Cardiac muscle cell (in vitro differentiated cells and primary cell): ENCODE measurements around the gene RUSC1. TPM values are rescaled to one million over a fixed set of nuclear protein-coding genes. Genes with fewer than 3 reads are reported as not detected.

Source experiments
- DNase-seq, 2 donors: peaks; one replicate each; pipeline versions ENCODE4 v3.0.0 to v3.0.0-alpha.2; 2010 to 2017; ENCODE audit warnings: low read depth in 1 of 2, low spot score in 1 of 2
- H3K27ac ChIP-seq: fragments of 200-600 bp; sonication (generic); 2 replicates; pipeline ENCODE4 v1.5.1; 2016
- H3K27me3 ChIP-seq: fragments of 200-600 bp; sonication (generic); 2 replicates; pipeline ENCODE4 v1.6.0; 2016; ENCODE audit warnings: control low read depth
- H3K36me3 ChIP-seq: fragments of 200-600 bp; sonication (generic); 2 replicates; pipeline ENCODE4 v1.5.1; 2016; ENCODE audit warnings: control low read depth
- H3K4me1 ChIP-seq: fragments of 200-600 bp; sonication (generic); 2 replicates; pipeline ENCODE4 v1.8.1; 2017; ENCODE audit warnings: low read depth, mild to moderate bottlenecking, mixed run types
- H3K4me3 ChIP-seq: fragments of 200-600 bp; sonication (generic); 2 replicates; pipeline ENCODE4 v1.5.1; 2016; ENCODE audit warnings: mild to moderate bottlenecking
- H3K9me3 ChIP-seq: fragments of 200-600 bp; sonication (generic); 2 replicates; pipeline ENCODE4 v1.5.1; 2017; ENCODE audit warnings: low read depth, mild to moderate bottlenecking, control low read depth
- CTCF ChIP-seq: IDR thresholded peaks from 2 replicates; pipeline ENCODE4 v1.5.1; 2012; ENCODE audit warnings: low read depth, mild to moderate bottlenecking, low read length
- polyA plus RNA-seq: library from polyadenylated mRNA; unstranded; fragments of >200 nt; fragmentation: Nextera tagmentation; extraction: Ambion mirVana; gene quantifications from 2 replicates; pipeline ENCODE4 v1.2.1, GENCODE V29; 2016
- total RNA-seq: library from RNA; depleted of rRNA; stranded (reverse); fragments of >200 nt; gene quantifications from 2 replicates; pipeline ENCODE4 v1.2.3, GENCODE V29; 2016

The RUSC1 gene
- total and polyA plus RNA-seq, 2 experiments from 2014 or later, result 25.9 to 44.4 TPM

- Histone ChIP-seq H3K27me3 (no peaks in the 10 kb centered on the region), H3K9me3 (no peaks in the 10 kb centered on the region), H3K4me3 (peak overlapping the region; percentile 55), H3K4me1 (no peaks in the 10 kb centered on the region), H3K27ac (peak overlapping the region; percentile 89), H3K36me3 (peaks cover 8% of the 10 kb centered on the region)
- no peak for DNase-seq
- TF ChIP-seq CTCF, result no peak
Observed at GRCh38 chr1:155309423-155310021, 11.2 kb upstream of the RUSC1 start.

GRCh38 chr1:155313261-155313660, 7.4 kb upstream of the RUSC1 start:
- Histone ChIP-seq H3K27ac (no peak overlapping the region), H3K36me3 (peaks cover 8% of the 10 kb centered on the region)
- no peak for DNase-seq

GRCh38 chr1:155316922-155317321, 3.8 kb upstream of the RUSC1 start:
- Histone ChIP-seq H3K27me3 (no peaks in the 10 kb centered on the region), H3K4me1 (no peaks in the 10 kb centered on the region), H3K4me3 (no peak overlapping the region), H3K27ac (no peak overlapping the region), H3K9me3 (no peaks in the 10 kb centered on the region), H3K36me3 (peaks cover 17% of the 10 kb centered on the region)
- no peak for DNase-seq
- TF ChIP-seq CTCF, result no peak

More at GRCh38 chr1:155313261-155313660, 7.4 kb upstream of the RUSC1 start:
- Histone ChIP-seq H3K27me3 (no peaks in the 10 kb centered on the region), H3K4me1 (no peaks in the 10 kb centered on the region), H3K4me3 (no peak overlapping the region), H3K9me3 (no peaks in the 10 kb centered on the region)
- no peak for TF ChIP-seq CTCF

GRCh38 chr1:155318082-155318481, 2.6 kb upstream of the RUSC1 start:
- no peak for DNase-seq
- no peaks in the 10 kb centered on the region for H3K9me3 ChIP-seq
- peaks cover 5% of the 10 kb centered on the region for H3K4me1 ChIP-seq
- no peak overlapping the region for H3K27ac ChIP-seq
- peaks cover 14% of the 10 kb centered on the region for H3K36me3 ChIP-seq
- H3K27me3 ChIP-seq, result no peaks in the 10 kb centered on the region
- TF ChIP-seq CTCF, result no peak
- no peak overlapping the region for H3K4me3 ChIP-seq

- no peak for DNase-seq
- no peaks in the 10 kb centered on the region for H3K27me3 ChIP-seq
- H3K9me3 ChIP-seq, result no peaks in the 10 kb centered on the region
- peaks cover 8% of the 10 kb centered on the region for H3K36me3 ChIP-seq
- no peak overlapping the region for H3K4me3 ChIP-seq
- peaks cover 5% of the 10 kb centered on the region for H3K4me1 ChIP-seq
- no peak overlapping the region for H3K27ac ChIP-seq
- no peak for TF ChIP-seq CTCF
Observed at GRCh38 chr1:155319536-155319935, 1.2 kb upstream of the RUSC1 start.

- no peaks in the 10 kb centered on the region for H3K27me3 ChIP-seq
- no peak for TF ChIP-seq CTCF
- no peak overlapping the region for H3K4me3 ChIP-seq
- no peak overlapping the region for H3K27ac ChIP-seq
- peaks cover 8% of the 10 kb centered on the region for H3K36me3 ChIP-seq
- H3K4me1 ChIP-seq, result peaks cover 6% of the 10 kb centered on the region
- no peak for DNase-seq
- no peaks in the 10 kb centered on the region for H3K9me3 ChIP-seq
Observed at GRCh38 chr1:155320252-155320651, 442 bp upstream of the RUSC1 start.
